H1 (cell line): ENCODE measurements around the gene TMEM45B. TPM values are rescaled to one million over a fixed set of nuclear protein-coding genes. Genes with fewer than 3 reads are reported as not detected.

ENCODE experiments used
- HDAC6 ChIP-seq: IDR thresholded peaks from one replicate; pipeline ENCODE4 v1.7.1; 2012; ENCODE audit warnings: low read depth, mild to moderate bottlenecking, inconsistent platforms, low read length, moderate library complexity
- KDM4A ChIP-seq: IDR thresholded peaks from one replicate; pipeline ENCODE4 v1.7.1; 2012; ENCODE audit warnings: low read depth, mild to moderate bottlenecking, moderate library complexity, low read length, inconsistent platforms; ENCODE audit not compliant: severe bottlenecking
- NANOG ChIP-seq: IDR thresholded peaks from 2 replicates; pipeline ENCODE4 v1.6.1; 2011; ENCODE audit warnings: low read length, low read depth, mild to moderate bottlenecking, inconsistent platforms; ENCODE audit not compliant: insufficient read depth, poor library complexity, severe bottlenecking
- SAP30 ChIP-seq: fragments of 300-600 bp; sonication (generic); IDR thresholded peaks from 2 replicates; pipeline ENCODE4 v1.7.1; 2012; ENCODE audit warnings: low read length, moderate library complexity, mild to moderate bottlenecking, inconsistent platforms; ENCODE audit not compliant: insufficient read depth, insufficient replicate concordance
- SIRT6 ChIP-seq: IDR thresholded peaks from one replicate; pipeline ENCODE4 v1.7.1; 2012; ENCODE audit warnings: low read length, inconsistent platforms
- SUZ12 ChIP-seq: fragments of 200-600 bp; sonication (generic); IDR thresholded peaks from 2 replicates; pipeline ENCODE4 v1.6.1; 2012; ENCODE audit warnings: mild to moderate bottlenecking, inconsistent platforms, low read length, moderate library complexity, mixed read lengths
- polyA plus RNA-seq, 7 experiments: library from polyadenylated mRNA; depleted of rRNA in 3 of 7; stranded (reverse) in 5 of 7; unstranded in 2 of 7; fragments of >200 nt in 5 of 7; fragments of 200-250 nt in 2 of 7; gene quantifications; 1 replicate in 5 of 7; 2 replicates in 1 of 7; 4 replicates in 1 of 7; pipeline versions ENCODE4 v1.2.1 to v1.2.3, GENCODE V29; 2011 to 2013; ENCODE audit warnings: missing spikeins in 2 of 7, mixed read lengths in 2 of 7
- total RNA-seq: library from RNA; stranded (reverse); fragmentation: NEBNext Ultra II Directional; extraction: Animal tissue kit (Norgen Biotek cat#: 25700); gene quantifications from 2 replicates; pipeline ENCODE4 v1.2.1, GENCODE V29; 2021

Gene TMEM45B
- total and polyA plus RNA-seq, 2 of the 8 experiments (the other 6 are each of a cell fraction or from before 2014, with no cell fraction given), result 0.23 TPM; not detected in 1

- no peak for TF ChIP-seq SIRT6
- no peak for TF ChIP-seq KDM4A
- no peak for TF ChIP-seq NANOG
- TF ChIP-seq SAP30, result no peak
- no peak for TF ChIP-seq SUZ12
- TF ChIP-seq HDAC6, result no peak
- TF ChIP-seq, all 59 proteins: peak for 0
These were observed 36.6 kb downstream of the TMEM45B start (continued) for GRCh38 chr11:129852125-129852740.
